ENCODE data around the gene HMGCL.
"Not testable (repeated sequence)": the region's sequence is repeated elsewhere in the genome, so short reads cannot be mapped to it uniquely, and the experiment has no call there.

HMGCL gene

GRCh38 chr1:23797478-23798448 lies 27.5 kb downstream of the HMGCL start:
- Histone ChIP-seq H3K27me3 (replicated peaks; ENCODE audit: control insufficient read depth, insufficient read depth, low read length) (no peaks in the 10 kb centered on the region), H3K4me1 (ENCODE audit: control insufficient read depth, insufficient read depth, low read length) (peaks cover 19% of the 10 kb centered on the region), H3K36me3 (ENCODE audit: control insufficient read depth, insufficient read depth, low read length, severe bottlenecking) (peaks cover 13% of the 10 kb centered on the region), H3K9ac (ENCODE audit: low read length) (no peak overlapping the region), H3K9me3 (ENCODE audit: control insufficient read depth, low read length) (no peaks in the 10 kb centered on the region), H3K4me3 (ENCODE audit: low read length) (no peak overlapping the region)
- no peak for DNase-seq (ENCODE audit: low read depth)

DNA sequence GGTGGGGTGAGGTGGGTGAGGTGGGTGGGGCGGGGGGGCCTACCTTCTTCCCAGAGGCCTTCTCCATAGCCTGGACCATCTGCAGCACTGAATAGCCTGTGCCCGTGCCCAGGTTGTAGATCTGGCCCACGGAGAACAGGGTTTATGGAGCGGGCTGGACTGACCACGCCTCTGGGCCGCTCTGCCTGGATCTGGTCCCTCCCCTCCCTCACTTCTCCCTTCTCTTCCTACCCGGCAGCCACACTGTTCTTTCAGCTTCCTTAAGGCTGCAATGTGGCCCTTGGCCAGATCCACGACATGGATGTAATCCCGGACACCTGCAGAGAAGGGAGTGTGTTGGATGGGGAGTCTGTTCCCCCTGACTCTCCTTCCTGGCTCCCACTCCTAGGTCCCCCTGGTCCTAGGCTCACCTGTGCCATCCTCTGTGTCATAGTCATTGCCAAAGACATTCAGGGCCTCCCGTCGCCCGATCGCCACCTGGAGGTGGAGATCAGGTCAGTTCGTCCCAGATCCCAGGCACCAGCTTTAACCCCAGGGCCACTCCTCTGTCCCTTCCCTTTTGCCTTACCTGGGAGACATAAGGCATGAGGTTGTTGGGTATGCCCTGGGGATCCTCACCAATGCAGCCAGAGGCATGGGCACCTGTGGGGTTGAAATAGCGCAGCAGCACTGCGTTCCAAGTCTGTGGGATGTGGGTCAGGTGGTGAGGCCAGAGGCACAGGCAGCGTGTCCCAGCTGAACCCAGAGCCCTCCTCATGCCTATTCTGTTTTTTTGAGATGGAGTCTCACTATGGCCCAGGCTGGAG lies 28.6 kb downstream of the HMGCL start:
- H3K27me3 ChIP-seq (replicated peaks; ENCODE audit: control insufficient read depth, insufficient read depth, low read length) = no peaks in the 10 kb centered on the region
- H3K9me3 ChIP-seq (ENCODE audit: control insufficient read depth, low read length) = no peaks in the 10 kb centered on the region
- no peak overlapping the region for H3K4me3 ChIP-seq (ENCODE audit: low read length)
- peaks cover 13% of the 10 kb centered on the region for H3K36me3 ChIP-seq (ENCODE audit: control insufficient read depth, insufficient read depth, low read length, severe bottlenecking)
- no peak overlapping the region for H3K9ac ChIP-seq (ENCODE audit: low read length)
- peaks cover 23% of the 10 kb centered on the region for H3K4me1 ChIP-seq (ENCODE audit: control insufficient read depth, insufficient read depth, low read length)
- no peak for DNase-seq (ENCODE audit: low read depth)

GRCh38 chr1:23795676-23796465 lies 29.4 kb downstream of the HMGCL start:
- Histone ChIP-seq H3K36me3 (ENCODE audit: control insufficient read depth, insufficient read depth, low read length, severe bottlenecking) (peaks cover 13% of the 10 kb centered on the region), H3K27me3 (replicated peaks; ENCODE audit: control insufficient read depth, insufficient read depth, low read length) (no peaks in the 10 kb centered on the region), H3K9me3 (ENCODE audit: control insufficient read depth, low read length) (no peaks in the 10 kb centered on the region), H3K4me3 (ENCODE audit: low read length) (no peak overlapping the region), H3K9ac (ENCODE audit: low read length) (no peak overlapping the region), H3K4me1 (ENCODE audit: control insufficient read depth, insufficient read depth, low read length) (peaks cover 16% of the 10 kb centered on the region)
- DNase-seq (ENCODE audit: low read depth) = no peak

DNA sequence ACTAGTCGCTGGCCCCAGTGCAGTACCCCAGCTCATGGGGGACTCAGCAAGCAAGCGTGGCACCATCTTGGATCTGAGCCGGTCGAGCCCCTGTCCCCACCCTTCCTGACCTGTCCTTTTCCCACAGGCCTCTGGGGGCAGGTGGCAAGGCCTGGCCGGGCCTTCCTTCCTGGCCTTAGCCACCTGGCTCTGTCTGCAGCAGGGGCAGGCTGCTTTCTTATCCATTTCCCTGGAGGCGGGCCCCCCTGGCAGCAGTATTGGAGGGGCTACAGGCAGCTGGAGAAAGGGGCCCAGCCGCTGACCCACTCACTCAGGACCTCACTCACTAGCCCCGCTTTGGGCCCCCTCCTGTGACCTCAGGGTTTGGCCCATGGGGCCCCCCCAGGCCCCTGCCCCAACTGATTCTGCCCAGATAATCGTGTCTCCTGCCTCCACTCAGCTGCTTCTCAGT lies 30.5 kb downstream of the HMGCL start:
- not testable (repeated sequence) for H3K27me3 ChIP-seq (replicated peaks; ENCODE audit: control insufficient read depth, insufficient read depth, low read length); H3K9me3 ChIP-seq (ENCODE audit: control insufficient read depth, low read length); H3K4me3 ChIP-seq (ENCODE audit: low read length); DNase-seq (ENCODE audit: low read depth); H3K9ac ChIP-seq (ENCODE audit: low read length)
- peaks cover 13% of the 10 kb centered on the region for H3K36me3 ChIP-seq (ENCODE audit: control insufficient read depth, insufficient read depth, low read length, severe bottlenecking)
- peaks cover 22% of the 10 kb centered on the region for H3K4me1 ChIP-seq (ENCODE audit: control insufficient read depth, insufficient read depth, low read length)

DNA sequence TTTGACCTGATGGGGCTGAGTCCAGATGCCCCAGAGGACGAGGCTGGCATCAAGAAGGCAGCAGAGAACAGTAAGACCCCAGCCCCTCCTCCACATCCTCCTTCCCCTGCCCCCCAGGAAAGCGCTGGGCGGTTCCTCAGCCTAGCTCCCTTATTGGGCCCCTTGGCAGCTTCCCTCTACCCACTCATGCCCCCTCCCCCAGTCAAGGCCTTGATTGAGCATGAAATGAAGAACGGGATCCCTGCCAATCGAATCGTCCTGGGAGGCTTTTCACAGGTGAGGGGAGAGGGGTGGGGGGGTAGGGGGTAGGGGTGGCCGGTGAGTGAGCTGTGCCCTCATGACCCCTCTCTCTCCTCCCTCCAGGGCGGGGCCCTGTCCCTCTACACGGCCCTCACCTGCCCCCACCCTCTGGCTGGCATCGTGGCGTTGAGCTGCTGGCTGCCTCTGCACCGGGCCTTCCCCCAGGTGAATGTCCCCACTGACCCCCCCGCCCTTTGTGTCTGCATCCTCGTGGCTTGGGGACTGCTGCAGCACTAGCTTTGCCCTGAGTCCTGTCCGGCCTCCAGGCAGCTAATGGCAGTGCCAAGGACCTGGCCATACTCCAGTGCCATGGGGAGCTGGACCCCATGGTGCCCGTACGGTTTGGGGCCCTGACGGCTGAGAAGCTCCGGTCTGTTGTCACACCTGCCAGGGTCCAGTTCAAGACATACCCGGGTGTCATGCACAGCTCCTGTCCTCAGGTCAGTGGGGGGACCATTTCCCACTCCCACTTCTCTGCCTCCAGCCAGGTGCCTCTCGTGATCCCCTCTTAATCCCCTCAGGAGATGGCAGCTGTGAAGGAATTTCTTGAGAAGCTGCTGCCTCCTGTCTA lies 31.1 kb downstream of the HMGCL start:
- DNase-seq (ENCODE audit: low read depth) = no peak
- no peak overlapping the region for H3K9ac ChIP-seq (ENCODE audit: low read length)
- H3K4me3 ChIP-seq (ENCODE audit: low read length) = no peak overlapping the region
- no peaks in the 10 kb centered on the region for H3K9me3 ChIP-seq (ENCODE audit: control insufficient read depth, low read length)
- H3K36me3 ChIP-seq (ENCODE audit: control insufficient read depth, insufficient read depth, low read length, severe bottlenecking) = peaks cover 13% of the 10 kb centered on the region
- peaks cover 15% of the 10 kb centered on the region for H3K4me1 ChIP-seq (ENCODE audit: control insufficient read depth, insufficient read depth, low read length)
- H3K27me3 ChIP-seq (replicated peaks; ENCODE audit: control insufficient read depth, insufficient read depth, low read length) = no peaks in the 10 kb centered on the region

DNA sequence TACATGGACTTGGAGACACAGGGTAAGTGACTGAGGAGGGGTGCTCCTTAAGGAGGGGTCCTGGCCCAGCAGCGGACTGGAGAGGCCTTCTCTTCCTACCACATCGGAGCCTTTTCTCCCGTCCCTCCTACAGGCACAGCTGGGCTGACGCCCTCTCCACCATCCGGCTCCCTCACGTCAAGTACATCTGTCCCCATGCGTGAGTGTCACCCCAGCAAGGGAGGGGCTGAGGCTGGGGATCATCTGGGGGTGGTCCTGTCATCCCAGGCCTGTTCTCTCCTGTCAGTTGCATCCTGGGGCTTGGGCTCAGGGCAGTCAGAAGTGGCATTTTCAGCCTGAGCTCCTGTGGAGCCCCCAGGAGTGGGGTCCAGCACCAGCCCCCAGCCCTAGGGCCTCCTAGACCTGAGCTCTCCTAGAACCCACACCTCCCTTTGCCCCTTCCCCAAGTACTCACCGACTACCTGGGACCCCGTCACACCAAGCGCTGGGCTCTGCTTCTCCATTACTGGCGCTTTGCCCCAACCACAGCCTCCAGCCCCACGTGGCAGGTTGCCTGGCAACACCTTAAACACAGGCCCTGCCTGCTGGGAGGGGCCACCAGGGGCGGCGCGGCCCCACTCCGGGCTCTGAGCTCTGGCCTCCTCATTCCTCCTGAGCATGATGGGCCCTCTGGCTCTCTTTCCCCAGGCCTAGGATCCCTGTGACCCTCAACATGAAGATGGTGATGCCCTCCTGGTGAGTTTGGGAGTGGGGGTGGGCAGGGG lies 32.0 kb downstream of the HMGCL start:
- Histone ChIP-seq H3K27me3 (replicated peaks; ENCODE audit: control insufficient read depth, insufficient read depth, low read length) (no peaks in the 10 kb centered on the region), H3K4me1 (ENCODE audit: control insufficient read depth, insufficient read depth, low read length) (peaks cover 15% of the 10 kb centered on the region), H3K4me3 (ENCODE audit: low read length) (no peak overlapping the region), H3K9me3 (ENCODE audit: control insufficient read depth, low read length) (no peaks in the 10 kb centered on the region), H3K36me3 (ENCODE audit: control insufficient read depth, insufficient read depth, low read length, severe bottlenecking) (peaks cover 13% of the 10 kb centered on the region), H3K9ac (ENCODE audit: low read length) (peak overlapping the region; percentile 43)
- no peak for DNase-seq (ENCODE audit: low read depth)

DNA sequence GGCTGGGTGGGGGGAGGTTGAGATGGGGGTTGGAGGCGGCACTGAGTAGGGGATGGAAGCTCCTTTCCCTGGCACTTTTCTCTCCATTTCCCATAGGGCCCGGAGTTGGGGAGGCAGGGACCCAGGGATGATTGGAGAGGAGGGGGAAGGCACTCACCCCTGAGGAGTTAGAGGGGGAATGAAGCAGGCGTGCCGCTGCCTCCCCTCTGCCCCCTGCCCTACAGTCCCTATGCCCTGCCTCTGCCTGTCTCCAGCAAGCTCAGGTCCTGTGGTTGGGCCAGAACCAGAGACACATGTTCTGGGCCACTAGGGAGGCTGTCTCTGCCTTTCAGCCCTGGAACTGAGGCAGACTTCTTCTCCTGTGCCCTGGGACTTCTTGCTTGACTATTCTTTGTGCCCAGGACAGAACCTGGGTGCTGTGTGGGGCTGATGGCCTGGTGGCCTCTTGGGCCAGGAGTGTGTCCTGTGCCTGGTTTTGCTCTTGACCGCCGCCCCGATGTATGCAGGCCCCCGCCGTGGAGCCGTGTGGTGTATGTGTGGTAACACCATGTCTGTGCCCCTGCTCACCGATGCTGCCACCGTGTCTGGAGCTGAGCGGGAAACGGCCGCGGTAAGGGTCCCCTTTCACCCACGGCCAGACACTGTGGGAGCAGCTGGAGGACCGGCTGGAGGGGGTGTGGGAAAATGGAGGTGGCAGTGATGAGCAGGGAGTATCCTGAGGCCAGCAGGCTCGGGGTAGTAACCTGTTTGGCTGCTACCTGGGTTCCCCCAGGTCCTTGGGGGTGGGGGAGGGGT lies 32.9 kb downstream of the HMGCL start:
- DNase-seq (ENCODE audit: low read depth) = peak; percentile 17
- no peaks in the 10 kb centered on the region for H3K9me3 ChIP-seq (ENCODE audit: control insufficient read depth, low read length)
- peak overlapping the region; percentile 98 for H3K4me3 ChIP-seq (ENCODE audit: low read length)
- H3K4me1 ChIP-seq (ENCODE audit: control insufficient read depth, insufficient read depth, low read length) = peaks cover 15% of the 10 kb centered on the region
- H3K36me3 ChIP-seq (ENCODE audit: control insufficient read depth, insufficient read depth, low read length, severe bottlenecking) = peaks cover 19% of the 10 kb centered on the region
- no peaks in the 10 kb centered on the region for H3K27me3 ChIP-seq (replicated peaks; ENCODE audit: control insufficient read depth, insufficient read depth, low read length)
- H3K9ac ChIP-seq (ENCODE audit: low read length) = peak overlapping the region; percentile 93

DNA sequence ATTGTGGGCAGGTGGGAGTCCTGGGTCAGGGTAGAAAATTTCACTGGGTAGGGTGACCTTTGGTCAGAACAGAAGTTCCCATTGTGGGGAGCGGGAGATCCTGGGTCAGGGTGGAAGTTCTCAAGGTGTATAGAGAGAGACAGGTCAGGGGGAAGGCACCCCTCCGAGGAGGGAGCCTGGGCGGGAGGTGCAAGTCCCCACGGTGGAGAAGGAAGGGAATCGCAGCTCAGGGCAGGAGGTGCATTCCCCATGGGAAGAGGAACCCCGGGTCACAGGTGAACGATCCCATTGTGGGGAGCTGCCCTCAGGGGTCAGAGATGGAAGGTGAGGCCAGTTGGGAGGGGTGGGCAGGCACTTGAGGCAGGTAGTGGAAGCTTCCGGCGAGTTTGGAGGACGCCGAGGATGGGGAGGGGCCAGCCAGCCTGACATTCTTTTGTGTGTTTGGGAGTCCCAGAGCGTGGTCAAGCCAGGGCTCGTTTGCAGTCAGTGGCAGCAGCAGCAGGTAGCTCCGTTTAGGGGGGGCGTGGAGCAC lies 33.6 kb downstream of the HMGCL start:
- DNase-seq (ENCODE audit: low read depth) = peak; percentile 56
- Histone ChIP-seq H3K9ac (ENCODE audit: low read length) (peak overlapping the region; percentile 93), H3K27me3 (replicated peaks; ENCODE audit: control insufficient read depth, insufficient read depth, low read length) (no peaks in the 10 kb centered on the region), H3K9me3 (ENCODE audit: control insufficient read depth, low read length) (no peaks in the 10 kb centered on the region), H3K4me3 (ENCODE audit: low read length) (peak overlapping the region; percentile 98), H3K4me1 (ENCODE audit: control insufficient read depth, insufficient read depth, low read length) (peaks cover 15% of the 10 kb centered on the region), H3K36me3 (ENCODE audit: control insufficient read depth, insufficient read depth, low read length, severe bottlenecking) (peaks cover 27% of the 10 kb centered on the region)
